SK-N-MC (cell line): ENCODE measurements around the gene KCNQ1.

Source experiments
- DNase-seq: peaks from one replicate; pipeline ENCODE4 v3.0.0-alpha.2; 2011; ENCODE audit warnings: low read depth, low spot score
- H3K27ac ChIP-seq: fragments of 200-600 bp; sonication (generic); 2 replicates; pipeline ENCODE4 v1.5.1; 2016; ENCODE audit warnings: mixed run types
- H3K36me3 ChIP-seq: fragments of 200-600 bp; sonication (generic); 2 replicates; pipeline ENCODE4 v1.6.1; 2017; ENCODE audit warnings: antibody characterized with exemption, low read length, mixed read lengths; ENCODE audit not compliant: insufficient read depth
- H3K4me3 ChIP-seq: fragments of 200-600 bp; sonication (generic); 2 replicates; pipeline ENCODE4 v1.5.1; 2016
- H3K9ac ChIP-seq: fragments of 200-600 bp; sonication (generic); 2 replicates; pipeline ENCODE4 v1.8.0; 2017; ENCODE audit warnings: mixed run types, mixed read lengths; ENCODE audit not compliant: insufficient read length
- H3K9me3 ChIP-seq: fragments of 200-600 bp; sonication (generic); 2 replicates; pipeline ENCODE4 v1.6.1; 2017; ENCODE audit warnings: low read depth, mild to moderate bottlenecking, antibody characterized with exemption, low read length, moderate library complexity, mixed read lengths
- EZH2 ChIP-seq: fragments of 200-600 bp; sonication (generic); IDR thresholded peaks from one replicate; pipeline ENCODE4 v1.6.1; 2017; ENCODE audit warnings: antibody characterized with exemption
- FOXP2 ChIP-seq: optimal IDR thresholded peaks from 2 replicates; pipeline ENCODE3; 2011; ENCODE audit warnings: mild to moderate bottlenecking, moderate library complexity; ENCODE audit not compliant: insufficient read depth; ENCODE audit errors: extremely low read length, control extremely low read depth
- POLR2AphosphoS5 ChIP-seq: IDR thresholded peaks from 2 replicates; pipeline ENCODE4 v1.6.1; 2012; ENCODE audit warnings: mild to moderate bottlenecking, low read depth, low read length, borderline replicate concordance

Gene KCNQ1

DNA sequence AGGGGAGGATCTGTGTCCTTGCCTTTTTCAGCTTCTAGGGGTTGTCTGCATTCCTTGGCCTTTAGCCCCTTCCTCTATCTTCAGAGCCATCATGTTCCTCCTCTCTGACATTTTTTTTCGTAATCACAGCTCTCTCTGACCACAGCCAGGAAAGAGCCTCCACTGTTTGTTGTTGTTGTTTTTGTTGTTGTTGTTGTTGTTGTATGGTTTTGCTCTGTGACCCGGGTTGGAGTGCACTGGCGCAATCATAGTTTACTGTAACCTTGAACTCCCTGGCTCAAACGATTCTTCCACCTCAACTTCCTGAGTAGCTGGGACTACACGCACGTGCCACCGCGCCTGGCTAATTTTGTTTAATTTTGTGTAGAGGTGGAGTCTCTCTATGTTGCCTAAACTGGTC, 310.3 kb downstream of the KCNQ1 start:
- no peak for DNase-seq
- Histone ChIP-seq H3K27ac (no peak overlapping the region), H3K9me3 (no peaks in the 10 kb centered on the region), H3K9ac (no peak overlapping the region), H3K36me3 (no peaks in the 10 kb centered on the region), H3K4me3 (no peak overlapping the region)
- TF ChIP-seq EZH2 (no peak), FOXP2 (no peak), POLR2AphosphoS5 (no peak)

DNA sequence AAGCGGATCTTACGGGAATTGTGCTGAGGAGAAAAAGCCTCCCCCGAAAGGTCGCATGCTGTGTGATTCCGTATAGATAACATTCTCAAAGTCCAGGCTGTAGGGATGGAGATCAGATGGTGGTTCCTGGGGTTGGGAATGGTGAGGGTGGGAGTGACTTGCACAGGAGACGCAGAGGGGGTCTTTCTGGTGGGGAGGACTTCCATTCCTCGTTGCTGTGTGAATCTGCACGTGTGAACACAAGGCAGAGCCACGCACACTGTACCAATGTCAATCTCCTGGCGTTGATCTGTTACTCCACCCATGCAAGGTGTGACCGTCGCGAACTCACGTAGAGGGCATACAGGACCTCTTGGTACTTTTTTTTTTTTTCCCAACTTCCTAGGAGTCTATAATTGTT, 313.9 kb downstream of the KCNQ1 start:
- no peak for DNase-seq
- Histone ChIP-seq H3K9ac (no peak overlapping the region), H3K9me3 (no peaks in the 10 kb centered on the region), H3K27ac (no peak overlapping the region), H3K4me3 (no peak overlapping the region), H3K36me3 (no peaks in the 10 kb centered on the region)
- TF ChIP-seq FOXP2, result no peak
- TF ChIP-seq EZH2, result no peak
- no peak for TF ChIP-seq POLR2AphosphoS5

DNA sequence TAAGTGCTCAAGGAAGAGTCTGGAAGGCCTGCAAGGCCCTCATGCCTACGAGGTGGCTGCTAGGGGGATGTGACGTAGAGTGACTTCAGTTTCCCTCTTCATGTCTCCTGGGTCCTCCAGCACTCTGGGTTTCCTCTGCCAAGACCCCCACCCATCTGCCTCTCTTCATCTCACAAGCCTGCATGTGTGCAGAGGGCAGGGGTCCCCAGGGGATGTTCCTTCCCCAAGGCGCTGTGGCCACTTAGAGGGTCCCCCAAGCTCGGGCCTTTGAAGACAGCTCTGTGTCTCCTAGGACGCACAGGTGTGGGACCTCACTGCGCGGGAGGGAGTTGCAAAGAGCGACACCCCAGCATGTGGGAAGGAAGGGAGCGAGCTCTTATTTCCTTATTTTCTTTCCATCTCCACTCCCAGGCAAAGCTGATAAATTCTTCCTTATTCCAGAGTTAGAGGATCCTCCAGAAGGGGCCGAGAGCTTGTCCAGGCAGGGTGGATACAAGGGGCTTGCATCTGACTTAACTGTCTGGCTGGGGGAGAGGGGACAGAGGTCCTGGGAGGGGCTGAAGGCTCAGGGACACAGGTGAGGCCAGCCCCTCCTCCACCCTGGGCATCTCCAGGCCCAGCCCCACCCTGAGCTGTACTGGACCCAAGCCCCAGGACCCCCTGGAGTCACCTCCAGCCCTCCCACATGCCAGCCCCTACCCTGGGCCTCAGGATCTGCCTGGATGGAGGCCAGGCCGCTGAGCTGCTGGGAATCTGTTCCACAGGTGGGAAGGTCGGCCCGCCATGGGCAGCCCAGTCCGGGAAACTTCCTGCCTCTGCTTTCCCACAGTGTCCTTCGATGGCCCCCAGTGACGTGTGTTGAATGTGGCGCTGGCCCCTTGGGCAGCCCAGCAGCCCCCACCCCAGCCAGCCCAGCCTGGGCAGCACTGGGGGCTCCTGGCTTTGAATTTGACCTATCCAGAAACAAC, 314.7 kb downstream of the KCNQ1 start:
- Histone ChIP-seq H3K36me3 (no peaks in the 10 kb centered on the region), H3K4me3 (no peak overlapping the region), H3K9ac (no peak overlapping the region), H3K27ac (no peak overlapping the region), H3K9me3 (no peaks in the 10 kb centered on the region)
- no peak for TF ChIP-seq FOXP2
- no peak for TF ChIP-seq EZH2
- TF ChIP-seq POLR2AphosphoS5, result no peak
- DNase-seq, result no peak

DNA sequence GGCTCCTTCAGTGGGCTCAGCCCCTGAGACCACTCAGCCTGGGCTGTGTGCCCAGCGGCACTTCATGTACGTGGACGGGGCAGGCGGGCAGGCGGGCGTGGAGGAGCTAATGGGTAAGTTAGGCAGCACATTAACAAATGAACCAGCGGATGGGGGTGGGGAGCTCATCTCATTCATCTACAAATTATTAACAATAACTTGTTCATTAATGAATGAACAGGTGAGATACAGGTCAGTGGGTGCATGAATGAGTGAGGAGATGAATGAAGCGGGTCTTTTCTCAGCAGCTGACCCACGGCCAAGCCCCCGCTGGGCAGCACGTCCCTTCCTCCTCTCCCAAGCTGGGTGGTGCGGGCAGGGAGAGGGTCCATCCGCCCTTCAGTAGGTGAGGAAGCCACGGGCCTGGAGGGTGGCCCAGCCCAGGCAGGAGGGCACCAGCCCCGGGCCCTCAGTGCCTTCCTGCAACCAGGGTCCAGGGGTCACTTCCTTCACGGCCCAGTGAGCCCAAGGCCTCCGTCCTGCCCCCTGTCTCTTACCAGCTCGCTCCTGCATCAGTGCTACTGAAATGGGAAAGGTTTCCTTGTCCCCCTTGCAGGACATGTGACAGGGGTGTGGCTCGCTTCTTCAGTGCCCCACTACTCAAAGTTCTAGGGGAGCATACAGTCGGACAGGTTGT, 315.5 kb downstream of the KCNQ1 start:
- Histone ChIP-seq H3K27ac (no peak overlapping the region), H3K36me3 (no peaks in the 10 kb centered on the region), H3K4me3 (no peak overlapping the region), H3K9me3 (no peaks in the 10 kb centered on the region), H3K9ac (no peak overlapping the region)
- no peak for DNase-seq
- TF ChIP-seq EZH2, result no peak

DNA sequence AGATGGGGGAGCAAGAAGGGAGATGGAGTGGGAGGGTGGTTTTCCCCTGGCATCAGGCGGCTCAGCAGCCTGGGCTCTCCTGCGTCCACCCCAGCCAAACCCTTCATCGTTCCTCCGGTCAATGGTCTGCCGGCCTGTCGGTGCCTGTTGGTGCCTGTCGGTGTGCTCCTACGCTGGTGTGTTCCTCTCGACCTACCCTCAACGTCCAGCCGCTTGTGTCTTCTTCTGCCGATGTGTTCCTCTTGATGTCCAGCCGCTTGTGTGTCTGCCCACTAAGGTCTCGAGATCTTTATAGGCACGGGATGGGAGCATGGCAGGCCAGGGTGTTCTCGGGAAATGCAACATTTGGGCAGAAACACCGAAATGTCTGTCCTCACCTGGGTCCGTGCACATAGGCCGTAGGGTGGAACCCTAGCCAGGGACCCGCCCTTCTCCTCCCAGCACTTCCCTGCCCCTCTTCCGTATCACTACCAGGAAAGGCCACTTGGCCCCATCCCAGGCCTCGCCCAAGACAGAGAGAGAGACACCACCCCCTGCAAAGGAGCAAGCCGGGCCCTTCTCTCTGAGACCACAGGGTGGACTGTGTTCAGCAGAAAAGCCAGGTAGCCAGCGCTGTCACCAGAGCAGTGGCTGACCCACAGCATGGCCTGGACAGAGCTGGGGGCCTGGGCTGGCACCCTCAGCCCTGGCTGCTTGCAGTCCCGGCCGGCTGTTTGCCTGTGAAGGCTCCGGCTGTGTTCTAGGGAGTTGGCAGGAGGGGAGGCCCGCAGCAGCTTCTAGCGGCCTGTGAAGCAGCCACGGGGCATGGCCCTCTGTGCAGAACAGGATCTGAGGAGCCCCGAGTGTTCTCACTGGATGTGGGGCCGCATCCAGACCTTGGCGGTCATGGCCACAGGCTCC, 316.6 kb downstream of the KCNQ1 start:
- TF ChIP-seq EZH2 (no peak), POLR2AphosphoS5 (no peak), FOXP2 (no peak)
- Histone ChIP-seq H3K9ac (no peak overlapping the region), H3K36me3 (no peaks in the 10 kb centered on the region), H3K27ac (no peak overlapping the region), H3K4me3 (no peak overlapping the region), H3K9me3 (no peaks in the 10 kb centered on the region)
- no peak for DNase-seq

DNA sequence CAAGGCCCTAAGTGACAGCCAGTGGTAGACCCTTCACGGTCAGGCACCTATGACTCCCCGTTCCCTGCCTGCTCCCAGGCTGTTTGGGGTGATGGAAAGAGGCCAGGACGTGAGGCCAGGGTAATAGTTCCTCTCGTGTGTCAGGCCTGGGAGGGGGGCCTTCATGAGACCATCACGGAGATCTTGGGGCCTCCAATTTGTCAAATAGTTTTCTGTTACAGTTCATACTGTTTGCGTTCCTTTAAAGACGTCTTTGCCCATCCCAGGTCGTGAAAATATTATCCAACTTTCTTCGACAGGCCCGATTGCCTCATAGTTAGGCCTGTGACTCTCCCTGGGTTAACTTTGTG, 317.2 kb downstream of the KCNQ1 start:
- Histone ChIP-seq H3K9ac (no peak overlapping the region), H3K4me3 (no peak overlapping the region), H3K36me3 (no peaks in the 10 kb centered on the region), H3K9me3 (no peaks in the 10 kb centered on the region), H3K27ac (no peak overlapping the region)
- no peak for DNase-seq
- no peak for TF ChIP-seq POLR2AphosphoS5
- TF ChIP-seq FOXP2, result no peak
- TF ChIP-seq EZH2, result no peak

DNA sequence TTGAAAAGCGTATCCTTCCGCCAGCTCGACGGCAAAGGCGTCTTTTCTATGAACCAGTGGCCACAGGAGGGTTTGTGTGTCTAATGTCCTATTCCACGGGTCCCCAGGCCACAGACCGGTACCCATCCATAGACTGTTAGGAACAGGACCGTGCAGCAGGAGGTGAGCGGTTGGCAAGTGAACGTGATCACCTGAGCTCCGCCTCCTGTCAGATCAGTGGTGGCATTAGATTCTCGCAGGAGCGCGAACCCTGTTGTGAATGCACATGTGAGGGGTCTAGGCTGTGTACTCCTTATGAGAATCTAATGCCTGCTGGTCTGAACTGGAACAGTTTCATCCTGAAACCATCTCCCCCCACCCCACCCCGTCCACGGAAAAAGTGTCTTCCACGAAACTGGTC, 317.6 kb downstream of the KCNQ1 start:
- Histone ChIP-seq H3K4me3 (no peak overlapping the region), H3K36me3 (no peaks in the 10 kb centered on the region), H3K9me3 (no peaks in the 10 kb centered on the region), H3K9ac (no peak overlapping the region), H3K27ac (no peak overlapping the region)
- no peak for DNase-seq
- no peak for TF ChIP-seq EZH2
- no peak for TF ChIP-seq POLR2AphosphoS5
- no peak for TF ChIP-seq FOXP2

DNA sequence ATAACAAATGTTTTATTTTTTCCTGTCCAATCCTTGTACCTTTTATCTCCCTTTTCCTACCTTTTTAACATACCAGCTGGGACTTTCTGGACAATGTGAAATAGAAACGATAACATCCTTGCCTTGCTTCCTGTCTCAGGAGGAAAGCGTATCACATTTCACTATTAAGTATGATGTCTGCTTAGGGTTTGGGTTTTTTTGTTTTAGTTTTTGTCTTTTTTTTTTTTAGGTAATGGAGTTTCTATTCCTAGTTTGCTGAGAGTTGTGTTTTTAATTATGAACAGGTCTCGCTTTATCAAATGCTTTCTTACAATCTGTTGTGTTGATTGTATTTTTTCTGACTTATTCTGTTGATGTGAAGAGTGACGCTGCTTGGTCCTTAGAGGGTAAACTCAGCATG, 319.2 kb downstream of the KCNQ1 start:
- TF ChIP-seq EZH2 (no peak), POLR2AphosphoS5 (no peak), FOXP2 (no peak)
- no peak for DNase-seq
- no peak overlapping the region for H3K9ac ChIP-seq
- no peaks in the 10 kb centered on the region for H3K36me3 ChIP-seq
- no peaks in the 10 kb centered on the region for H3K9me3 ChIP-seq
- H3K4me3 ChIP-seq, result no peak overlapping the region
- H3K27ac ChIP-seq, result no peak overlapping the region
